HepG2 (cell line): ENCODE data around the gene SYDE1.

ENCODE experiments used
- CREB1 ChIP-seq, 2 experiments: fragments of 450-650 bp in 1 of 2; IDR thresholded peaks; 2 replicates each; pipeline ENCODE4 v1.6.1; 2016 to 2017; ENCODE audit warnings: control low read depth in 1 of 2, mild to moderate bottlenecking in 1 of 2, missing compliant biosample characterization in 1 of 2, missing genetic modification characterization in 1 of 2
- RCOR2 ChIP-seq: IDR thresholded peaks from 2 replicates; pipeline ENCODE4 v1.6.1; 2016; ENCODE audit warnings: missing biosample characterization, missing genetic modification reagents
- ZNF138 ChIP-seq: sonication (generic); formaldehyde crosslinking; IDR thresholded peaks from 2 replicates; pipeline ENCODE4 v1.5.0; 2020; ENCODE audit warnings: mild to moderate bottlenecking, low read depth, missing genetic modification reagents
- ZNF235 ChIP-seq: sonication (generic); formaldehyde crosslinking; IDR thresholded peaks from 2 replicates; pipeline ENCODE4 v1.8.1; 2023; ENCODE audit warnings: mild to moderate bottlenecking, missing genetic modification reagents, borderline replicate concordance
- TF ChIP-seq, protein P1 (sequence below): sonication (generic); formaldehyde crosslinking; IDR thresholded peaks from 2 replicates; pipeline ENCODE4 v1.5.0; 2020; ENCODE audit warnings: mild to moderate bottlenecking, missing genetic modification reagents, moderate library complexity

DNA sequence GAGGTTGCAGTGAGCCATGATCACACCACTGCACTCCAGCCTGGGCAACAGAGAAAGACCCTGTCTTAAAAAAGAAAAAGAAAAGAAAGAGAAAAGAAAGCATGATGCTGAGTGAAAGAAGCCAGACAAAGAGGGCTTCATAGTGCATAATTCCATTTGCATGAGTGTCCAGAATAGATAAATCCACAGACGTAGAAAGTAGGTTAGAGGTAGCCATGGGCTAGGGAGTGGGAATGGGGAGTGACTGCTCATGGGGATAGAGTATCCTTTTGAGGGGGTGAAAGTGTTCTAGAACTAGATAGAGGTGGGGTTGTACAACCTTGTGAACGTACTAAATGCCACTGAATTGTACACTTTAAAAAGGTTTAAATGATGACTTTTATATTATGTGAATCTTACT lies 32.8 kb upstream of the SYDE1 start:
- no peak for TF ChIP-seq CREB1 (IDR thresholded peaks at IDR 0.05)
- TF ChIP-seq CREB1 (CRISPR knock-in tag; IDR thresholded peaks at IDR 0.05): no peak
- TF ChIP-seq RCOR2 (CRISPR knock-in tag): no peak
- no peak for TF ChIP-seq ZNF138 (CRISPR knock-in tag)
- TF ChIP-seq ZNF235 (CRISPR knock-in tag): no peak
- TF ChIP-seq, protein P1, sequence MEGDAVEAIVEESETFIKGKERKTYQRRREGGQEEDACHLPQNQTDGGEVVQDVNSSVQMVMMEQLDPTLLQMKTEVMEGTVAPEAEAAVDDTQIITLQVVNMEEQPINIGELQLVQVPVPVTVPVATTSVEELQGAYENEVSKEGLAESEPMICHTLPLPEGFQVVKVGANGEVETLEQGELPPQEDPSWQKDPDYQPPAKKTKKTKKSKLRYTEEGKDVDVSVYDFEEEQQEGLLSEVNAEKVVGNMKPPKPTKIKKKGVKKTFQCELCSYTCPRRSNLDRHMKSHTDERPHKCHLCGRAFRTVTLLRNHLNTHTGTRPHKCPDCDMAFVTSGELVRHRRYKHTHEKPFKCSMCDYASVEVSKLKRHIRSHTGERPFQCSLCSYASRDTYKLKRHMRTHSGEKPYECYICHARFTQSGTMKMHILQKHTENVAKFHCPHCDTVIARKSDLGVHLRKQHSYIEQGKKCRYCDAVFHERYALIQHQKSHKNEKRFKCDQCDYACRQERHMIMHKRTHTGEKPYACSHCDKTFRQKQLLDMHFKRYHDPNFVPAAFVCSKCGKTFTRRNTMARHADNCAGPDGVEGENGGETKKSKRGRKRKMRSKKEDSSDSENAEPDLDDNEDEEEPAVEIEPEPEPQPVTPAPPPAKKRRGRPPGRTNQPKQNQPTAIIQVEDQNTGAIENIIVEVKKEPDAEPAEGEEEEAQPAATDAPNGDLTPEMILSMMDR: no peak
